SU-DHL-6 (cell line): Measurements from ENCODE around the gene SLC28A3.

Experiments
- H2AFZ ChIP-seq: fragments of 200-600 bp; sonication (generic); 2 replicates; pipeline ENCODE4 v1.6.1; 2014; ENCODE audit warnings: low read depth, mild to moderate bottlenecking, moderate library complexity, mixed read lengths, antibody characterized with exemption, low read length; ENCODE audit not compliant: severe bottlenecking
- H3F3A ChIP-seq: fragments of 200-600 bp; shearing (Covaris generic); 2 replicates; pipeline ENCODE4 v1.6.0; 2016; ENCODE audit warnings: antibody characterized with exemption, mild to moderate bottlenecking; ENCODE audit not compliant: insufficient read depth
- H3K27ac ChIP-seq: fragments of 200-600 bp; sonication (generic); 2 replicates; pipeline ENCODE4 v1.5.1; 2016; ENCODE audit warnings: low read depth, mild to moderate bottlenecking, low read length, moderate library complexity, mixed read lengths
- H3K27me3 ChIP-seq: fragments of 200-600 bp; sonication (generic), shearing (Covaris generic); 2 replicates; pipeline ENCODE4 v1.6.0; 2014; ENCODE audit warnings: mild to moderate bottlenecking, low read length
- H3K36me3 ChIP-seq: fragments of 200-600 bp; sonication (generic); 2 replicates; pipeline ENCODE4 v1.6.1; 2014; ENCODE audit warnings: mild to moderate bottlenecking, low read length, mixed read lengths
- H3K4me2 ChIP-seq: fragments of 300-600, 200-600 bp; shearing (Covaris generic), sonication (generic); 2 replicates; pipeline ENCODE4 v1.6.0; 2014; ENCODE audit warnings: low read length, low read depth, mild to moderate bottlenecking; ENCODE audit not compliant: poor library complexity, severe bottlenecking
- H3K4me3 ChIP-seq: fragments of 200-600 bp; sonication (generic); 2 replicates; pipeline ENCODE4 v1.5.1; 2014; ENCODE audit warnings: antibody characterized with exemption, low read length, mild to moderate bottlenecking, mixed read lengths; ENCODE audit not compliant: insufficient read depth, poor library complexity, severe bottlenecking
- H3K79me2 ChIP-seq: fragments of 200-600 bp; sonication (generic); 2 replicates; pipeline ENCODE4 v1.6.1; 2014; ENCODE audit warnings: mild to moderate bottlenecking, low read length, moderate library complexity; ENCODE audit not compliant: insufficient read depth
- H3K9ac ChIP-seq: fragments of 200-600 bp; sonication (generic); 2 replicates; pipeline ENCODE4 v1.7.0; 2014; ENCODE audit warnings: mild to moderate bottlenecking, low read length
- H3K9me2 ChIP-seq: fragments of 200-600 bp; sonication (generic); replicated peaks from 2 replicates; pipeline ENCODE4 v1.6.1; 2014; ENCODE audit warnings: low read length; ENCODE audit not compliant: insufficient read depth
- H3K9me3 ChIP-seq: fragments of 200-600 bp; sonication (generic); 2 replicates; pipeline ENCODE4 v1.6.1; 2014; ENCODE audit warnings: low read length, mixed read lengths; ENCODE audit not compliant: insufficient read depth
- H4K20me1 ChIP-seq: fragments of 200-600 bp; sonication (generic); 2 replicates; pipeline ENCODE4 v1.6.1; 2014; ENCODE audit warnings: low read depth, mild to moderate bottlenecking, antibody characterized with exemption, low read length, moderate library complexity, mixed read lengths
- EZH2phosphoT487 ChIP-seq: fragments of 200-600 bp; sonication (generic), shearing (Covaris generic); conservative IDR thresholded peaks from 2 replicates; pipeline ENCODE4 v1.6.1; 2018; ENCODE audit warnings: mild to moderate bottlenecking, antibody characterized with exemption, low read length, moderate library complexity, mixed read lengths
- TF ChIP-seq, protein P1 (sequence below): fragments of 200-600 bp; sonication (generic); IDR thresholded peaks from one replicate; pipeline ENCODE4 v1.5.1; 2017; ENCODE audit warnings: antibody characterized with exemption, mild to moderate bottlenecking, low read length, moderate library complexity; ENCODE audit not compliant: insufficient read depth, poor library complexity, severe bottlenecking

The SLC28A3 gene

GRCh38 chr9:84317563-84317962 is 23.0 kb downstream of the SLC28A3 start:
- Histone ChIP-seq H3F3A (no peaks in the 10 kb centered on the region), H3K9ac (no peak overlapping the region), H3K9me3 (no peaks in the 10 kb centered on the region), H4K20me1 (no peaks in the 10 kb centered on the region), H3K79me2 (no peaks in the 10 kb centered on the region), H2AFZ (no peak overlapping the region), H3K36me3 (no peaks in the 10 kb centered on the region), H3K9me2 (no peaks in the 10 kb centered on the region), H3K27ac (no peak overlapping the region), H3K4me3 (no peak overlapping the region), H3K27me3 (no peaks in the 10 kb centered on the region; the same call in 1 of the 2 replicates), H3K4me2 (no peak overlapping the region)
- TF ChIP-seq EZH2phosphoT487 = no peak
- TF ChIP-seq, protein P1, sequence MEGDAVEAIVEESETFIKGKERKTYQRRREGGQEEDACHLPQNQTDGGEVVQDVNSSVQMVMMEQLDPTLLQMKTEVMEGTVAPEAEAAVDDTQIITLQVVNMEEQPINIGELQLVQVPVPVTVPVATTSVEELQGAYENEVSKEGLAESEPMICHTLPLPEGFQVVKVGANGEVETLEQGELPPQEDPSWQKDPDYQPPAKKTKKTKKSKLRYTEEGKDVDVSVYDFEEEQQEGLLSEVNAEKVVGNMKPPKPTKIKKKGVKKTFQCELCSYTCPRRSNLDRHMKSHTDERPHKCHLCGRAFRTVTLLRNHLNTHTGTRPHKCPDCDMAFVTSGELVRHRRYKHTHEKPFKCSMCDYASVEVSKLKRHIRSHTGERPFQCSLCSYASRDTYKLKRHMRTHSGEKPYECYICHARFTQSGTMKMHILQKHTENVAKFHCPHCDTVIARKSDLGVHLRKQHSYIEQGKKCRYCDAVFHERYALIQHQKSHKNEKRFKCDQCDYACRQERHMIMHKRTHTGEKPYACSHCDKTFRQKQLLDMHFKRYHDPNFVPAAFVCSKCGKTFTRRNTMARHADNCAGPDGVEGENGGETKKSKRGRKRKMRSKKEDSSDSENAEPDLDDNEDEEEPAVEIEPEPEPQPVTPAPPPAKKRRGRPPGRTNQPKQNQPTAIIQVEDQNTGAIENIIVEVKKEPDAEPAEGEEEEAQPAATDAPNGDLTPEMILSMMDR = no peak

DNA sequence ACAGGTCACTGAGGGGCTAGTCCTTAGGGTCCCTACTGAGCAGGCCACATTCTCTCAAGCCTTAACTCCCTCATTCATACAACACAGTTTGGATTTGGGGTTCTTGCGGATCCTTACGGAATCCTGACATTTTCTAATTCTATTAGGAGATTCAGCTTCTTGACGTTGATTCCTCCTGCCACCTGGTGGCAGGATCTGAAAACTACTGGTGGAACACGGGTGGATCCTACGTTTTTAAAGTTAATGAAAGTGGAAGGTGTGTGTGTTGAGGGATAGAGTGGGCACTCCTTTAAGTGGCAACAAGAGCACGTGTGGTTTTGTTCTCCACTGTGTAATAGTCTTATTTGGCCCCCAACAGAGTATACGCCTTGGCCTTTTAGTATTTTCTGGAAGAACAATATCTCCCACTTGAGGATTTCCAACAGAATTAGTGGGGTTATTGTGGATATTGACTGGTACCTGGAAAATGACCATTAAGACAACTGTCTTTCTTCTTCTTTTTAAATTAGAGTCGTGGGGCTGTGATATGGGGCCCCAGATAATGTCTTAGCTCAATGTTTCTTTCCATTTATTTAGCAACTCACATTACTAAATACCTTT is 25.2 kb downstream of the SLC28A3 start:
- no peaks in the 10 kb centered on the region for H3K36me3 ChIP-seq
- no peak overlapping the region for H3K9ac ChIP-seq
- H3K4me2 ChIP-seq = no peak overlapping the region
- no peaks in the 10 kb centered on the region for H3K79me2 ChIP-seq
- no peak overlapping the region for H3K27ac ChIP-seq
- H3K27me3 ChIP-seq = no peaks in the 10 kb centered on the region; the same call in 1 of the 2 replicates
- no peak overlapping the region for H3K4me3 ChIP-seq
- no peaks in the 10 kb centered on the region for H3F3A ChIP-seq
- no peaks in the 10 kb centered on the region for H3K9me2 ChIP-seq
- H4K20me1 ChIP-seq = no peaks in the 10 kb centered on the region
- TF ChIP-seq, protein P1 = peak; percentile 74
- no peak for TF ChIP-seq EZH2phosphoT487
- H3K9me3 ChIP-seq = no peaks in the 10 kb centered on the region
- no peak overlapping the region for H2AFZ ChIP-seq

DNA sequence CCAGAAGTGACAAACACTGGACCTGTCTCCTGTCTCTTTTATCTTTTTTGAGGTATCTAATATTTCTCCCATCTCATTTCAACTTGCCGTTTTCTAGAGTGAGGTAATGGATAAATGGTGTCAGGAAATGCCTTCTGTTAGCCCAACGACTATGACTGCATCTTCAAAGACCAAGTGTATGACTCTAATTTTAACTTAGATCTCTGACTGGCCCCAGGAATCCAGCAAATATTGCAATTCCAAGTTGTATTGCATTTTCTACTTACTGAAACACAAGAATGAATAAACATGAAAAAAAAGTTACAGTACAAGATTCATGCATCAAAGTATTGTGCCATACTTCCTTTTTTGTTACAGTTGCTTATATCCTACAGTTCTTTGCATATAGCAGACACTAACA is 26.3 kb downstream of the SLC28A3 start:
- H3K9me3 ChIP-seq = no peaks in the 10 kb centered on the region
- no peak overlapping the region for H2AFZ ChIP-seq
- H3K79me2 ChIP-seq = no peaks in the 10 kb centered on the region
- H3K9me2 ChIP-seq = no peaks in the 10 kb centered on the region
- no peaks in the 10 kb centered on the region for H3F3A ChIP-seq
- no peak overlapping the region for H3K9ac ChIP-seq
- no peak overlapping the region for H3K27ac ChIP-seq
- no peak for TF ChIP-seq EZH2phosphoT487
- TF ChIP-seq, protein P1 = no peak
- no peaks in the 10 kb centered on the region for H3K36me3 ChIP-seq
- no peaks in the 10 kb centered on the region for H4K20me1 ChIP-seq
- no peak overlapping the region for H3K4me3 ChIP-seq
- no peaks in the 10 kb centered on the region; the same call in 1 of the 2 replicates for H3K27me3 ChIP-seq
- no peak overlapping the region for H3K4me2 ChIP-seq
